ENCODE results near the gene C20orf204. TPM values are rescaled to one million over a fixed set of nuclear protein-coding genes. Genes with fewer than 3 reads are reported as not detected.

Gene C20orf204
- total and polyA plus RNA-seq, 2 of the 4 experiments (the other 2 are of a cell fraction): 0.09 to 0.18 TPM

DNA sequence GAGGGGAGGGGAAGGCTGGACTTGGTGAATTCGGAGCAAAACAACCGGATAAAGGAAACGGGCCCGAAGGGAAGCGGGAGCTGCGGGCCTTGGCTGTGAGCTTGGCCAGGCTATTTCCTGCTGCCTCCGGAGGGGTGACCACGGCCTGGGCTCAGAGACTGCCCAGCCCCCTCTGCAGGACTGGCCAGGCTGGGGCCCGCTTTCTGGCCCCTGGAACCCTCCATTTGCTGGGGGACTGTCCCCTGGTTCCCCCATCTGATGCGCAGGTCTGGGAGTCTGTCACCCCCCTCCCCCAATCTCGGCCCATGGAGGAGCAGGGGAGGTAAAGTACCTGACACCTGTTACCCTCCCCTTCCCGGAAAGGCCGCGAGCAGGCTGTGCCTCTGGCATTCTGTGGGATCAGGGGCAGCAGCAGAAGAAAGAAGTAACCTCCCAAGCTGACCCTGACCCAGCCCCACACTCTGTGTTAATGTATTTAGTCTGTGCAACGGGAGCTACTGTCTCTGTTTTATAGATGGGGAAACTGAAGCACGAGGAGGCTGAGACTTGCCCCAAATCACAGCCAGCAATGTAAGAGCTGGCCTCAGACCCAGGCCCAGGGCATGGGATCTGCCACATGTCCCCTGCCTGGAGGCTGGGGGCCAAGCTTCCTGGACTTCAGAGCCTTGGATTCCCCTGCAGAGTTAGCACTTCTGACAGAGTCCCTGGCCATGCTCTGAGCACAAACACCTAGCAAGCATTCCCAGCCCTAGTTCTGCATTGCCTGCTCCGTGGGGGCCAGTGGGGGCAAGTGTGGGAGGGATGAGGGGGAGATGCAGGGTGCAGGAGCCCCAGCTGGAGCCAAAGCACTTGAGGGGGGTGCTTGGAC is 3.5 kb downstream of the C20orf204 start:
- WGBS, 2 experiments (ENCODE audit: extremely low coverage in 2 of 2, insufficient read length in 1 of 2): 0% methylated on average over 1 of the region's 17 CpGs; no CpG with 5 or more reads in 1 of the 2 experiments
- Histone ChIP-seq H3K23ac (ENCODE audit: low read depth, low read length) (no peak overlapping the region), H3K4me2 (ENCODE audit: low read depth, low read length) (peak overlapping the region; percentile 27; the same call in 1 of the 2 replicates), H2AK9ac (replicated peaks; ENCODE audit: low read depth, low read length, poor library complexity) (no peak overlapping the region), H3K4ac (ENCODE audit: low read depth, low read length) (no peak overlapping the region), H3K56ac (ENCODE audit: extremely low read depth, insufficient read depth, low read length) (no peak overlapping the region), H3K4me3 (ENCODE audit: insufficient read depth, low read depth, low read length) (peak overlapping the region; percentile 23; the same call in 1 of the 2 replicates), H2AFZ (replicated peaks; ENCODE audit: low read length, poor library complexity) (peak overlapping the region; percentile 91), H3K27ac (ENCODE audit: insufficient read depth, low read length) (no peak overlapping the region), H3K18ac (ENCODE audit: low read depth, low read length) (no peak overlapping the region), H3K14ac (replicated peaks; ENCODE audit: low read depth, low read length) (no peak overlapping the region), H4K91ac (ENCODE audit: insufficient read depth, low read depth, low read length) (no peak overlapping the region), H4K20me1 (ENCODE audit: insufficient read depth, low read length) (peaks cover 5% of the 10 kb centered on the region; the same call in 1 of the 2 replicates), H3K36me3 (ENCODE audit: control insufficient read depth, insufficient read depth, low read length) (no peaks in the 10 kb centered on the region), H4K8ac (ENCODE audit: low read depth in 2 of 2, low read length in 2 of 2) (no peak overlapping the region), H2BK20ac (ENCODE audit: low read depth, low read length) (no peak overlapping the region), H3K4me1 (ENCODE audit: control insufficient read depth, insufficient read depth, low read length) (peaks cover 5% of the 10 kb centered on the region; the same call in 1 of the 2 replicates), H3K9me3 (ENCODE audit: control insufficient read depth, insufficient read depth, low read length) (no peaks in the 10 kb centered on the region), H2BK15ac (ENCODE audit: low read depth, low read length) (no peak overlapping the region), H4K5ac (ENCODE audit: low read depth, low read length) (no peak overlapping the region), H2BK5ac (ENCODE audit: low read depth, low read length, poor library complexity, severe bottlenecking) (no peak overlapping the region), H3K79me1 (ENCODE audit: low read depth in 1 of 2, low read length in 2 of 2) (no peaks in the 10 kb centered on the region), H3K9ac (ENCODE audit: low read depth, low read length) (no peak overlapping the region), H2AK5ac (ENCODE audit: low read depth, low read length) (no peak overlapping the region), H3K27me3 (ENCODE audit: control insufficient read depth, insufficient read depth, low read length) (peaks cover 48% of the 10 kb centered on the region), H2BK120ac (ENCODE audit: low read depth, low read length) (no peak overlapping the region), H3K9me1 (ENCODE audit: insufficient read depth, low read length) (no peaks in the 10 kb centered on the region)
- intact Hi-C loops (cut with micrococcal nuclease): loop anchor here (1.0 to 2.0 kb wide), 2 partner anchors 17 to 81 kb away; no protein-coding TSS in a partner anchor
- peak; percentile 19 for ATAC-seq (ENCODE audit: low read depth)
- no peak for DNase-seq
- CTCF ChIA-PET: interaction anchor here (1.7 to 1.9 kb wide), 2 partner anchors 81 to 501 kb away, joined by 6 to 8 read pairs; partner anchors contain the start of gene PTK6
- BruUV-seq (replicated peaks): no TSS peak
- in situ Hi-C loops (cut with MboI; ENCODE audit: low sequenced_read_pairs): no loop called here
- POLR2A ChIA-PET (ENCODE audit: unreplicated experiment): interaction anchor here (0.6 kb wide), 1 partner anchor 169 kb away, joined by 9 read pairs; no protein-coding TSS in a partner anchor
- dilution Hi-C loops (cut with HindIII; ENCODE audit: low sequenced_read_pairs, unreplicated experiment): no loop called here
- TF ChIP-seq CEBPB (IDR thresholded peaks at IDR 0.05; ENCODE audit: low read depth, low read length) (no peak), FOS (IDR thresholded peaks at IDR 0.05; ENCODE audit: low read depth, low read length) (no peak), MXI1 (IDR thresholded peaks at IDR 0.05; ENCODE audit: borderline replicate concordance, low read depth, low read length) (no peak), NFE2L2 (IDR thresholded peaks at IDR 0.05; ENCODE audit: low read depth, low read length) (no peak), RCOR1 (IDR thresholded peaks at IDR 0.05; ENCODE audit: insufficient replicate concordance, low read length) (no peak), SMC3 (IDR thresholded peaks at IDR 0.05; ENCODE audit: low read depth, low read length) (no peak), RAD21 (IDR thresholded peaks at IDR 0.05; ENCODE audit: low read length) (no peak), MAFK (IDR thresholded peaks at IDR 0.05; ENCODE audit: low read depth, low read length) (no peak), POLR2A (IDR thresholded peaks at IDR 0.05; ENCODE audit: low read depth, low read length) (no peak), USF2 (IDR thresholded peaks at IDR 0.05; ENCODE audit: low read depth, low read length) (no peak), BHLHE40 (IDR thresholded peaks at IDR 0.05; ENCODE audit: low read depth, low read length) (no peak), CHD1 (IDR thresholded peaks at IDR 0.05; ENCODE audit: low read depth, low read length) (no peak), MAZ (IDR thresholded peaks at IDR 0.05; ENCODE audit: borderline replicate concordance, low read depth, low read length) (no peak; the same call in 1 of the 2 replicates), ELK1 (IDR thresholded peaks at IDR 0.05; ENCODE audit: borderline replicate concordance, low read depth, low read length) (no peak)

Data from IMR-90 (cell line).